MM.1S (cell line): ENCODE data around the gene UBXN11.

ENCODE experiments used
- EZH2 ChIP-seq: fragments of 300-600 bp; sonication (generic); optimal IDR thresholded peaks from 2 replicates; pipeline ENCODE3; 2017; ENCODE audit warnings: low read depth, mild to moderate bottlenecking, antibody characterized with exemption, low read length, mixed read lengths
- EZH2phosphoT487 ChIP-seq: fragments of 300-600 bp; sonication (generic); IDR thresholded peaks from 2 replicates; pipeline ENCODE4 v1.6.1; 2018; ENCODE audit warnings: antibody characterized with exemption, low read length
- TF ChIP-seq, protein P1 (sequence below): fragments of 300-600 bp; sonication (generic); IDR thresholded peaks from 2 replicates; pipeline ENCODE4 v1.5.1; 2016; ENCODE audit warnings: antibody characterized with exemption, low read length, mixed read lengths

DNA sequence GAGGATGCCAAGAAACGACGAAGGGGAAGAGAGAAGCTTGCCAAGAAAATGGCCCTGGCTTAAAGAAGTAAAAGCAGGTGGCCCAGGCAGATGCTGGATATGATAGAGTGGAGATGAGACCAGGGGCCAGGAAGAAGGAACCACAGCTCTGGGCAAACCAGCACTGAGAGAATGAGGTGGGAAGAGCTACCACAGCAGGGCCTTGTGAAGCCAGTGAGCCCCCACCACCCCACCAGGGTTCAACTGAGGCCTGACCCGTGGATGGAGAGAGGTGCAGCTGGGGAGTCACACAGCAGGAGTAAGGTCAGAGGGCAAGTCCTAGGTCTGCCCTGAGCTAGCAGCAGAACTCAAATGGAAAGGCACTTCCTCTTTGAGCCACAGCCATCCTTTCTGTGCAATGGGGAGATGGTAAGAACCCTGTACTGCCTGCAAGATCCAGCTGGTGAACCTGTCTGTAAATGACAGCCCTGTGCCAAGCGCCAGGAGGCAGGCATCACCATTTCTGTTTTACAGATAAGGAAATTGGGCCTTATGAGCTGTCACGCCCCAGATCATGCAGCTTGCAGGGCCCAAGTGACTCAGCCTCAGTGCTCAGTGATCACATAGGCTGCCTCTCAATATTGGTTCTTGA lies 18.0 kb downstream of the UBXN11 start:
- TF ChIP-seq, protein P1, sequence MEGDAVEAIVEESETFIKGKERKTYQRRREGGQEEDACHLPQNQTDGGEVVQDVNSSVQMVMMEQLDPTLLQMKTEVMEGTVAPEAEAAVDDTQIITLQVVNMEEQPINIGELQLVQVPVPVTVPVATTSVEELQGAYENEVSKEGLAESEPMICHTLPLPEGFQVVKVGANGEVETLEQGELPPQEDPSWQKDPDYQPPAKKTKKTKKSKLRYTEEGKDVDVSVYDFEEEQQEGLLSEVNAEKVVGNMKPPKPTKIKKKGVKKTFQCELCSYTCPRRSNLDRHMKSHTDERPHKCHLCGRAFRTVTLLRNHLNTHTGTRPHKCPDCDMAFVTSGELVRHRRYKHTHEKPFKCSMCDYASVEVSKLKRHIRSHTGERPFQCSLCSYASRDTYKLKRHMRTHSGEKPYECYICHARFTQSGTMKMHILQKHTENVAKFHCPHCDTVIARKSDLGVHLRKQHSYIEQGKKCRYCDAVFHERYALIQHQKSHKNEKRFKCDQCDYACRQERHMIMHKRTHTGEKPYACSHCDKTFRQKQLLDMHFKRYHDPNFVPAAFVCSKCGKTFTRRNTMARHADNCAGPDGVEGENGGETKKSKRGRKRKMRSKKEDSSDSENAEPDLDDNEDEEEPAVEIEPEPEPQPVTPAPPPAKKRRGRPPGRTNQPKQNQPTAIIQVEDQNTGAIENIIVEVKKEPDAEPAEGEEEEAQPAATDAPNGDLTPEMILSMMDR: no peak
- TF ChIP-seq EZH2 (no peak), EZH2phosphoT487 (no peak)
